Ishikawa (cell line): Measurements from ENCODE around the gene PRDX2.

Experiments used
- CEBPB ChIP-seq: IDR thresholded peaks from 2 replicates; pipeline ENCODE4 v1.6.1; 2012
- CREB1 ChIP-seq: IDR thresholded peaks from 2 replicates; pipeline ENCODE4 v1.6.1; 2012; ENCODE audit warnings: low read depth
- EGR1 ChIP-seq: IDR thresholded peaks from 2 replicates; pipeline ENCODE4 v1.6.1; 2012
- EP300 ChIP-seq: IDR thresholded peaks from 2 replicates; pipeline ENCODE4 v1.6.1; 2012; ENCODE audit warnings: borderline replicate concordance
- FOXM1 ChIP-seq: IDR thresholded peaks from 2 replicates; pipeline ENCODE4 v1.6.1; 2012; ENCODE audit warnings: low read depth, borderline replicate concordance
- MAX ChIP-seq: IDR thresholded peaks from 2 replicates; pipeline ENCODE4 v1.6.1; 2012
- NFIC ChIP-seq: IDR thresholded peaks from 2 replicates; pipeline ENCODE4 v1.6.1; 2012
- RAD21 ChIP-seq: IDR thresholded peaks from 2 replicates; pipeline ENCODE4 v1.6.1; 2012; ENCODE audit warnings: low read depth
- REST ChIP-seq: IDR thresholded peaks from 2 replicates; pipeline ENCODE4 v1.6.1; 2012; ENCODE audit warnings: low read depth, mild to moderate bottlenecking
- TAF1 ChIP-seq: IDR thresholded peaks from 2 replicates; pipeline ENCODE4 v1.6.1; 2012; ENCODE audit warnings: low read depth, mild to moderate bottlenecking
- TCF12 ChIP-seq: IDR thresholded peaks from 2 replicates; pipeline ENCODE4 v1.6.1; 2012; ENCODE audit warnings: low read depth
- TEAD4 ChIP-seq: IDR thresholded peaks from 2 replicates; pipeline ENCODE4 v1.6.1; 2012
- USF1 ChIP-seq: IDR thresholded peaks from 2 replicates; pipeline ENCODE4 v1.6.1; 2012
- YY1 ChIP-seq: IDR thresholded peaks from 2 replicates; pipeline ENCODE4 v1.6.1; 2012; ENCODE audit warnings: low read depth
- ZBTB7A ChIP-seq: IDR thresholded peaks from 2 replicates; pipeline ENCODE4 v1.6.1; 2012; ENCODE audit warnings: low read depth

Gene PRDX2

GRCh38 chr19:12763100-12763499, 38.5 kb downstream of the PRDX2 start:
- TF ChIP-seq REST (no peak), TCF12 (no peak), EGR1 (no peak), CREB1 (no peak), NFIC (no peak)

GRCh38 chr19:12759686-12760085, 41.9 kb downstream of the PRDX2 start:
- TF ChIP-seq CREB1, result no peak
- TF ChIP-seq NFIC, result no peak
- TF ChIP-seq MAX, result no peak
- no peak for TF ChIP-seq USF1
- TF ChIP-seq TEAD4, result no peak
- no peak for TF ChIP-seq FOXM1
- TF ChIP-seq TAF1, result no peak
- TF ChIP-seq YY1, result no peak
- TF ChIP-seq TCF12, result no peak
- TF ChIP-seq REST, result no peak

GRCh38 chr19:12757544-12758274, 43.9 kb downstream of the PRDX2 start:
- TF ChIP-seq FOXM1 (no peak), CREB1 (no peak), USF1 (no peak), TAF1 (no peak; the same call in 1 of the 2 replicates), RAD21 (peak; percentile 51; the same call in 1 of the 2 replicates), YY1 (no peak), MAX (0 out of 2 replicates have a peak, but pooled peaks have one; percentile 19), REST (no peak)

- no peak for TF ChIP-seq EP300
- no peak for TF ChIP-seq REST
- no peak for TF ChIP-seq TEAD4
- TF ChIP-seq EGR1, result no peak
- TF ChIP-seq YY1, result no peak
- TF ChIP-seq FOXM1, result no peak
- no peak for TF ChIP-seq NFIC
- no peak for TF ChIP-seq ZBTB7A
- TF ChIP-seq TCF12, result no peak
- TF ChIP-seq CEBPB, result no peak
- no peak for TF ChIP-seq TAF1
- TF ChIP-seq MAX, result no peak
- no peak for TF ChIP-seq RAD21
- TF ChIP-seq CREB1, result no peak
- TF ChIP-seq USF1, result no peak
Measured at GRCh38 chr19:12756150-12756883, 45.3 kb downstream of the PRDX2 start.
